Pancreas (tissue), 10 donors: ENCODE data around the gene SESN1. TPM values are rescaled to one million over a fixed set of nuclear protein-coding genes. Genes with fewer than 3 reads are reported as not detected.
A peak's percentile ranks its signal among the peaks of the same experiment; 100 is the strongest.

Source experiments
- ATAC-seq, 4 donors: fragments of 200-7000 bp; cut with Tn5 transposase; one replicate each; pipeline versions ENCODE4 v1.8.0 to v1.9.1; 2020; ENCODE audit warnings: mild to moderate bottlenecking in 4 of 4, moderate library complexity in 4 of 4
- DNase-seq, 6 donors: peaks; one replicate each; pipeline ENCODE4 v3.0.0-alpha.2; 2020
- FAIRE-seq: peaks from 2 replicates; lab custom pipeline; 2012; peaks lifted over from hg19 to GRCh38; lab: Jason Lieb, UNC
- H3K27ac ChIP-seq, 4 donors: fragments of 200-600 bp; sonication (generic); 1 replicate in 3 of 4; 2 replicates in 1 of 4; pipeline versions ENCODE4 v1.5.0 to v1.8.0; 2020
- H3K27me3 ChIP-seq, 4 donors: fragments of 200-600 bp; one replicate each; pipeline ENCODE4 v1.8.0; 2021
- H3K36me3 ChIP-seq, 3 donors: fragments of 200-600 bp; sonication (generic) in 1 of 3; one replicate each; pipeline versions ENCODE4 v1.5.0 to v1.8.0; 2020 to 2021
- H3K4me1 ChIP-seq, 3 donors: fragments of 200-600 bp; one replicate each; pipeline ENCODE4 v1.8.0; 2021
- H3K4me3 ChIP-seq, 4 donors: fragments of 200-600 bp; sonication (generic) in 2 of 4; one replicate each; pipeline versions ENCODE4 v1.5.0 to v1.8.0; 2020 to 2021
- H3K9me3 ChIP-seq, 4 donors: fragments of 200-600 bp; one replicate each; pipeline ENCODE4 v1.8.0; 2021
- WGBS, 2 donors: extraction: QIAGEN DNeasy Blood & Tissue Kit; methylation state at CpG; one replicate each; pipeline ENCODE4 v1.1.7; 2013; 5-methylcytosine and 5-hydroxymethylcytosine counted together
- intact Hi-C, 3 donors: fragments of 100-400 bp; cut with DNase I; formaldehyde crosslinking; loops; one replicate each; pipeline versions ENCODE4 v1.11.1 to v1.14.2; 2022
- polyA plus RNA-seq, 2 donors: library from polyadenylated mRNA; stranded (reverse); fragments of 200-250 nt; gene quantifications; one replicate each; pipeline ENCODE4 v1.2.3, GENCODE V29; 2013
- total RNA-seq, 6 donors: library from RNA; stranded (reverse); fragmentation: NEBNext Ultra II Directional in 4 of 6; extraction: Animal tissue kit (Norgen Biotek cat#: 25700) in 4 of 6; gene quantifications; one replicate each; pipeline versions ENCODE4 v1.2.1 to v1.2.4, GENCODE V29; 2021 to 2023
- TF ChIP-seq, protein P1 (sequence below), 4 donors: fragments of 200-600 bp; sonication (generic) in 3 of 4; IDR thresholded peaks; one replicate each; pipeline versions ENCODE4 v1.5.0 to v1.8.0; 2021; ENCODE audit warnings: antibody characterized with exemption in 4 of 4
- donor health status: healthy with polysubstance abuse.
- donor health status: DM: no; HTN: no; CAD: no; lungs with moderate emphysema.
- donor health status: DM: no; HTN: no; CAD: no.
- donor health status: control.
- donor health status: control.
- donor health status: Bipolar disorder and iron deficiency.
- donor health status: DM: yes; HTN: yes; CAD: no.
- donor health status: DM: no; HTN: no; CAD: no.
- donor health status: DM: no; HTN: no; CAD: no.
- donor health status: DM: yes; HTN: yes; CAD: no.

The SESN1 gene
- total and polyA plus RNA-seq, 8 donors, result 8.5 to 22.4 (median 16.8) TPM

DNA sequence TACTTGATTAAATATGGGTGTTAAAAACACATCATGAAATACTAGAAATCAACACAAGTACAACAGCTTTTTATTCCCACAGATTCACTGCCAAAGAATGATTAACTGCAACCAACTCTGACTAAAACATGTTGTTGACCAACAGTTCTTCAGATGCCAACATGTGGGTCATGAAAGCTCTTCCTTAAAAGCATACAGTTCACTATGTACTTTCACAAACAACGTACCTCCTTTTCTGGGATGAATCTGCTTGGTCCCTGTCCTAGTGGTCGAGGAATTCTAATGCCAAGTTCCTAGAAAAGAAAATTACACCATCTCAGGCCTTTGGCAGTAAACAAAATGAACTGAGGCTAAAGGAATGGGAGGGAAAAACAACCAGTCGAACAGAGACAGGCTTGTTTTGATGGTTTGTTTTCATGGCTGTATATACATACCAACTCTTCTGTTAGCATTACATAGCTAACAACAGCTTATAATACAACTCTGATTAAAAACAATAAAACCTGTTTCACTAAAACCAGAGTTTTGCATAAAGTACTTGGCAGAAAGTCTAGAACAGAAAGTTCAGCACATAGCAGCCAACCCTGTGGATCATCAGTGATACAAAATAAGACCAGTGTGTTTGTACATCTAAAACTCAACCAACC lies 92.5 kb downstream of the SESN1 start:
- peaks cover 0 to 4% (median 4%) of the 10 kb centered on the region in 3 donors for H3K36me3 ChIP-seq
- H3K9me3 ChIP-seq, result no peaks in the 10 kb centered on the region
- peak overlapping the region in 1 of 4 donors; percentile 4 for H3K4me3 ChIP-seq

GRCh38 chr6:109001291-109001894 lies 93.3 kb downstream of the SESN1 start:
- no peak for DNase-seq
- FAIRE-seq, result peak; percentile 26
- H3K4me1 ChIP-seq, result peaks cover 30 to 72% (median 42%) of the 10 kb centered on the region in 3 donors
- TF ChIP-seq, protein P1, sequence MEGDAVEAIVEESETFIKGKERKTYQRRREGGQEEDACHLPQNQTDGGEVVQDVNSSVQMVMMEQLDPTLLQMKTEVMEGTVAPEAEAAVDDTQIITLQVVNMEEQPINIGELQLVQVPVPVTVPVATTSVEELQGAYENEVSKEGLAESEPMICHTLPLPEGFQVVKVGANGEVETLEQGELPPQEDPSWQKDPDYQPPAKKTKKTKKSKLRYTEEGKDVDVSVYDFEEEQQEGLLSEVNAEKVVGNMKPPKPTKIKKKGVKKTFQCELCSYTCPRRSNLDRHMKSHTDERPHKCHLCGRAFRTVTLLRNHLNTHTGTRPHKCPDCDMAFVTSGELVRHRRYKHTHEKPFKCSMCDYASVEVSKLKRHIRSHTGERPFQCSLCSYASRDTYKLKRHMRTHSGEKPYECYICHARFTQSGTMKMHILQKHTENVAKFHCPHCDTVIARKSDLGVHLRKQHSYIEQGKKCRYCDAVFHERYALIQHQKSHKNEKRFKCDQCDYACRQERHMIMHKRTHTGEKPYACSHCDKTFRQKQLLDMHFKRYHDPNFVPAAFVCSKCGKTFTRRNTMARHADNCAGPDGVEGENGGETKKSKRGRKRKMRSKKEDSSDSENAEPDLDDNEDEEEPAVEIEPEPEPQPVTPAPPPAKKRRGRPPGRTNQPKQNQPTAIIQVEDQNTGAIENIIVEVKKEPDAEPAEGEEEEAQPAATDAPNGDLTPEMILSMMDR (IDR thresholded peaks at IDR 0.05), result no peak
- no peaks in the 10 kb centered on the region for H3K9me3 ChIP-seq
- H3K27ac ChIP-seq, result peak overlapping the region; percentile 65 to 83 (median 76)
- WGBS, 2 donors, result 38 to 40% methylated on average over 7 of the region's 7 CpGs
- ATAC-seq, result peak; percentile 33 to 50 (median 36)
- peak overlapping the region in 1 of 4 donors; percentile 4 for H3K4me3 ChIP-seq
- peaks cover 0 to 4% (median 4%) of the 10 kb centered on the region in 3 donors for H3K36me3 ChIP-seq
- H3K27me3 ChIP-seq, result no peaks in the 10 kb centered on the region
- intact Hi-C loops, result no loop called here

More for the DNA sequence above, 92.5 kb downstream of the SESN1 start:
- 5 to 10% methylated on average over 3 of the region's 3 CpGs for WGBS, 2 donors
- Histone ChIP-seq H3K27me3 (no peaks in the 10 kb centered on the region), H3K4me1 (peaks cover 30 to 77% (median 49%) of the 10 kb centered on the region in 3 donors), H3K27ac (peak overlapping the region; percentile 65 to 83 (median 76))
- TF ChIP-seq, protein P1 (IDR thresholded peaks at IDR 0.05), result no peak
- no peak for FAIRE-seq
- peak; percentile 70 to 82 (median 78) for ATAC-seq
- intact Hi-C loops, result no loop called here
- DNase-seq, result no peak

- no peak for DNase-seq
- no peak overlapping the region for H3K4me3 ChIP-seq
- intact Hi-C loops, result no loop called here
- TF ChIP-seq, protein P1 (IDR thresholded peaks at IDR 0.05), result no peak
- ATAC-seq, result no peak
- peak overlapping the region in 1 of 4 donors; percentile 38 for H3K27ac ChIP-seq
- WGBS, 2 donors, result 43 to 49% methylated on average over 2 of the region's 2 CpGs
- H3K9me3 ChIP-seq, result no peaks in the 10 kb centered on the region
- FAIRE-seq, result no peak
- H3K4me1 ChIP-seq, result peaks cover 30 to 66% (median 42%) of the 10 kb centered on the region in 3 donors
- no peaks in the 10 kb centered on the region for H3K27me3 ChIP-seq
- H3K36me3 ChIP-seq, result peaks cover 0 to 4% (median 4%) of the 10 kb centered on the region in 3 donors
These were observed 94.4 kb downstream of the SESN1 start for GRCh38 chr6:109000289-109000688.

DNA sequence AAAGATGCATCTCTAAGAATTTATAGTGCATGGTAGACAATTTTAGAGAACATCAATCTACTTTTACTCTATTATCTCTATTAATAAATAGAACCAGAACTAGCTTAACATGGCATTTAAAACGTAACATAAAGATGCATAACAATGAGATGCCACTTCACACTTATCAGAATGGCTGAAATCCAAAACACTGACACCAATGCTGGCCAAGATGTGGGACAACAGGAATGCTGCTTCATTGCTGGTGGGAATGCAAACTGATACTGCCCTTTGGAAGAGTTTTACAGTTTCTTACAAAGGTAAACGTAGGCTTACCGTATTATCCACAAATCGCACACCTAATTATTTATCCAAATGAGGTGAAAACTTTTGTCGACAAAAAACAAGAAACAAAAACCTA lies 95.2 kb downstream of the SESN1 start:
- DNase-seq, result no peak
- Histone ChIP-seq H3K4me3 (no peak overlapping the region), H3K27me3 (no peaks in the 10 kb centered on the region), H3K27ac (no peak overlapping the region), H3K4me1 (peaks cover 27 to 59% (median 42%) of the 10 kb centered on the region in 3 donors), H3K36me3 (peaks cover 0 to 5% (median 4%) of the 10 kb centered on the region in 3 donors), H3K9me3 (no peaks in the 10 kb centered on the region)
- intact Hi-C loops, result no loop called here
- FAIRE-seq, result no peak
- no peak for ATAC-seq
- TF ChIP-seq, protein P1 (IDR thresholded peaks at IDR 0.05), result no peak
- WGBS, 2 donors, result 58 to 65% methylated on average over 5 of the region's 5 CpGs
